Cardiac muscle cell (in vitro differentiated cells and primary cell): Measurements from ENCODE around the gene OR13H1. TPM values are rescaled to one million over a fixed set of nuclear protein-coding genes. Genes with fewer than 3 reads are reported as not detected.
"Not testable (repeated sequence)": the region's sequence is repeated elsewhere in the genome, so short reads cannot be mapped to it uniquely, and the experiment has no call there.

Source experiments
- DNase-seq, 2 donors: peaks; one replicate each; pipeline versions ENCODE4 v3.0.0 to v3.0.0-alpha.2; 2010 to 2017; ENCODE audit warnings: low read depth in 1 of 2, low spot score in 1 of 2
- H3K27ac ChIP-seq: fragments of 200-600 bp; sonication (generic); 2 replicates; pipeline ENCODE4 v1.5.1; 2016
- H3K27me3 ChIP-seq: fragments of 200-600 bp; sonication (generic); 2 replicates; pipeline ENCODE4 v1.6.0; 2016; ENCODE audit warnings: control low read depth
- H3K36me3 ChIP-seq: fragments of 200-600 bp; sonication (generic); 2 replicates; pipeline ENCODE4 v1.5.1; 2016; ENCODE audit warnings: control low read depth
- H3K4me1 ChIP-seq: fragments of 200-600 bp; sonication (generic); 2 replicates; pipeline ENCODE4 v1.8.1; 2017; ENCODE audit warnings: low read depth, mild to moderate bottlenecking, mixed run types
- H3K4me3 ChIP-seq: fragments of 200-600 bp; sonication (generic); 2 replicates; pipeline ENCODE4 v1.5.1; 2016; ENCODE audit warnings: mild to moderate bottlenecking
- H3K9me3 ChIP-seq: fragments of 200-600 bp; sonication (generic); 2 replicates; pipeline ENCODE4 v1.5.1; 2017; ENCODE audit warnings: low read depth, mild to moderate bottlenecking, control low read depth
- polyA plus RNA-seq: library from polyadenylated mRNA; unstranded; fragments of >200 nt; fragmentation: Nextera tagmentation; extraction: Ambion mirVana; gene quantifications from 2 replicates; pipeline ENCODE4 v1.2.1, GENCODE V29; 2016
- total RNA-seq: library from RNA; depleted of rRNA; stranded (reverse); fragments of >200 nt; gene quantifications from 2 replicates; pipeline ENCODE4 v1.2.3, GENCODE V29; 2016
- TF ChIP-seq, protein P1 (sequence below): IDR thresholded peaks from 2 replicates; pipeline ENCODE4 v1.5.1; 2012; ENCODE audit warnings: low read depth, mild to moderate bottlenecking, low read length

OR13H1 gene
- total and polyA plus RNA-seq, 2 experiments from 2014 or later, result not detected

DNA sequence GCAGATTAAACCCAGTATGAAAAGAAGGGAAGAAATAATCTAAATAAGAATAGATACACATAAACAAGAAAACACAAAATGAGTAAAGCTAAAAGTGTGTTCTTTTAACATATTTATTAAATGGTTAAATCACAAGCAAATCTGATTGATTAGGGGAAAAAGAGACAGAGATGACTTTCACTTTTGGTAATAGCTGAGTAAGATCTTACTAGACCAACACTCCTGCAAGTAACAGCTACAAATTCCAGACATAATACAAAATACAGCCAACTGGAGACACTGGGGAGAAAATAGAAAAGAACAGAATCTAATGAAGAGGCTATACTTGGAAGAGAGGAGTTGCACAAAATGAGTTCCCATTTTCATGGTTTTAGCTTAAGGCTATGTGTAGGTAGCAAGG, 33.5 kb downstream of the OR13H1 start:
- TF ChIP-seq, protein P1, sequence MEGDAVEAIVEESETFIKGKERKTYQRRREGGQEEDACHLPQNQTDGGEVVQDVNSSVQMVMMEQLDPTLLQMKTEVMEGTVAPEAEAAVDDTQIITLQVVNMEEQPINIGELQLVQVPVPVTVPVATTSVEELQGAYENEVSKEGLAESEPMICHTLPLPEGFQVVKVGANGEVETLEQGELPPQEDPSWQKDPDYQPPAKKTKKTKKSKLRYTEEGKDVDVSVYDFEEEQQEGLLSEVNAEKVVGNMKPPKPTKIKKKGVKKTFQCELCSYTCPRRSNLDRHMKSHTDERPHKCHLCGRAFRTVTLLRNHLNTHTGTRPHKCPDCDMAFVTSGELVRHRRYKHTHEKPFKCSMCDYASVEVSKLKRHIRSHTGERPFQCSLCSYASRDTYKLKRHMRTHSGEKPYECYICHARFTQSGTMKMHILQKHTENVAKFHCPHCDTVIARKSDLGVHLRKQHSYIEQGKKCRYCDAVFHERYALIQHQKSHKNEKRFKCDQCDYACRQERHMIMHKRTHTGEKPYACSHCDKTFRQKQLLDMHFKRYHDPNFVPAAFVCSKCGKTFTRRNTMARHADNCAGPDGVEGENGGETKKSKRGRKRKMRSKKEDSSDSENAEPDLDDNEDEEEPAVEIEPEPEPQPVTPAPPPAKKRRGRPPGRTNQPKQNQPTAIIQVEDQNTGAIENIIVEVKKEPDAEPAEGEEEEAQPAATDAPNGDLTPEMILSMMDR, result no peak
- no peaks in the 10 kb centered on the region for H3K27me3 ChIP-seq
- H3K9me3 ChIP-seq, result no peaks in the 10 kb centered on the region
- peak overlapping the region; percentile 70 for H3K4me3 ChIP-seq
- peak overlapping the region; percentile 92 for H3K27ac ChIP-seq
- H3K4me1 ChIP-seq, result peaks cover 11% of the 10 kb centered on the region
- DNase-seq, result no peak
- H3K36me3 ChIP-seq, result no peaks in the 10 kb centered on the region

DNA sequence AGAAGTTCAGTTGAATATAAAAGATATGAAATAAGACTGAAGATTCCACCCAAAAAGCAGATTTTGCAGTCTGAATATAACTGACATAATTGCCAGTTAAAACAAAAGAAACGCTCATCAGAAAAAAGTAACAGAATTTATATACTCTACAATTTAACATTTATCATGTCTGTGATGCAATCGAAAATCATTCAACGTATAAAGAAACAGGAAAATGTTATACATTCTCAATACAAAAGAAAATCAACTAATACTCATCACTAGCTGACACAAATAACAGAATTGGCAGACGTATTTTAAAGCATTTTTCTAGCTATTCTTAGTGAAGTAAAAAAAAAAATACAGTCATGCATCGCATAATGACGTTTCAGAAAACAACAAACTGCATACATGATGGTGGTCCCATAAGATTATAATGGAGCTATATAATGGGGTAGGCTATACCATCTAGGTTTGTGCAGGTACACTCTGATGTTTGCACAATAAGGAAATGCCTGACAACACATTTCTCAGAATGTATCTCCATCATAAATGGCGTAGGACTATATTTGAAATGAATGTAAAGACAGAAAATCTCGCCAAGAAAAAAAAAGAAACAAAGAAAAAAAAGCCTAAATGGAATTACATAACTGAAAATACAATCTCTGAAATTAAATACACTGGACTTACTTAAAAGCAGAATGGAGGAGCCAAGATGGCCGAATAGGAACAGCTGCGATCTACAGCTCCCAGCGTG, 34.3 kb downstream of the OR13H1 start:
- Histone ChIP-seq H3K36me3 (no peaks in the 10 kb centered on the region), H3K4me1 (peaks cover 11% of the 10 kb centered on the region), H3K27me3 (no peaks in the 10 kb centered on the region), H3K4me3 (peak overlapping the region; percentile 70), H3K27ac (peak overlapping the region; percentile 92), H3K9me3 (no peaks in the 10 kb centered on the region)
- TF ChIP-seq, protein P1, result no peak
- peak in 1 of 2 donors; percentile 17 for DNase-seq

- DNase-seq, result peak in 1 of 2 donors; percentile 68
- H3K27me3 ChIP-seq, H3K36me3 ChIP-seq: not testable (repeated sequence)
Measured at GRCh38 chrX:131578735-131579367, 35.0 kb downstream of the OR13H1 start.

GRCh38 chrX:131588995-131589394, 45.1 kb downstream of the OR13H1 start:
- TF ChIP-seq, protein P1, result no peak
- Histone ChIP-seq H3K4me3 (no peak overlapping the region), H3K4me1 (peaks cover 14% of the 10 kb centered on the region), H3K9me3 (no peaks in the 10 kb centered on the region), H3K36me3 (no peaks in the 10 kb centered on the region), H3K27me3 (no peaks in the 10 kb centered on the region), H3K27ac (peak overlapping the region; percentile 52)
- peak in 1 of 2 donors; percentile 12 for DNase-seq

More at GRCh38 chrX:131578735-131579367, 35.0 kb downstream of the OR13H1 start:
- peak overlapping the region; percentile 92 for H3K27ac ChIP-seq
- H3K4me1 ChIP-seq, result peaks cover 11% of the 10 kb centered on the region
- peak overlapping the region; percentile 70 for H3K4me3 ChIP-seq
- not testable (repeated sequence) for H3K9me3 ChIP-seq
